A549 treated with AZD9567 at 1 μM for 4 hours (cell line): ENCODE results near the gene RWDD4. TPM values are rescaled to one million over a fixed set of nuclear protein-coding genes. Genes with fewer than 3 reads are reported as not detected.

Experiments used
- total RNA-seq: library from RNA; stranded (reverse); fragments of 200-300 nt; extraction: Qiagen RNA extraction; gene quantifications from 5 replicates; pipeline ENCODE4 v1.2.3, GENCODE V29; 2022; ENCODE audit not compliant: insufficient read depth

Gene RWDD4
- total RNA-seq: 15.0 to 21.4 TPM (median 17.3 TPM) in 5 replicates

DNA sequence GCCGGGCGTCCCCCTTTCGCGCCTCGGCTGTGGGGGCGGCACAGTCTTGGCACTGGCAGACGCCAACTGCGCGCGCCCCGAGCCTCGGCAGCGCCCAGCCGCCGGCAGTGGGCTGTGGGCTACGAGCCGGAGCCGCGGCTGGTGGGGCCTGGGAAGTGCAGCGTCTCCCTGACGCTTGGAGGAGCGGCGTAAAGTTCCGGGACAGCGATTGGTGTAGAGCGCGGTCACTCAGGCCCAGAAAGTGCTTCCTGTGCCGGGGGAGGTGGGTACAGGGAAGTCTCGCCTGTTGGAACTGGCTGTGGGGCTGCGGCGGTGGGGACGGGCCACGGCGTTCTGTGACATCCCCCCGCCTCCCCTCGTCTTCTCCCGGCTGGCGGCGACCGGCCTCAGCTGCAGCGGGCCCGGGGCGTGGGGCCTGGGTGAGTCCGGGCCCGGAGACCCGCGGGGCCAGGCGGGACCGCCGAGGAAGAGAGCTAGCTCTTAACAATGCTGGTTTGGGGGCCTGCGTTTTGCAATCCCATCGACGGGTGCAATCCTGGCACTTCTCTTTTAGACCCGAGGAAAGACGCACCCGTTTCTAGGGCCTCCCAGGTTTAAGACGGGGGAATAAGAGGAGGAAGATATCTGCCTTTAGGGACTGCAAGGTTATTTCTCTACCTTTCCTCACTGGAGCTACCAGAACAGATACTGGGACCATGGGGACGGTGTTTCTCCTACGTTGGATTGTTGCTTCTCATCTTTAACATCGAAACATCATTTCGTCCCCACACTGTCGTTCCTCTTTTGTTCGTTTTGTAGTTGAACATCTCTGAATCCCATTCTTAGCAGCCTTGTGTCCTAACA, at the start of gene RWDD4, which contains the start of gene TRAPPC11:
TSS of gene RWDD4 (minus strand) at position 157 of the 843 bp plus-strand sequence. CDS start 233 bp downstream, outside the sequence.
TSS of gene TRAPPC11 (plus strand) at position 265 of the 843 bp plus-strand sequence. CDS start 4,575 bp downstream, outside the sequence.

Other genes with a start within 250 kb of the RWDD4 start
- 9.7 to 19.8 TPM (median 11.9 TPM) in 5 replicates for gene CDKN2AIP, start 214.5 kb downstream of the RWDD4 start, total RNA-seq
- 10.1 to 11.8 TPM (median 11.2 TPM) in 5 replicates for gene ING2, start 154.1 kb downstream of the RWDD4 start, total RNA-seq
- 8.8 to 27.9 TPM (median 10.7 TPM) in 5 replicates for gene TRAPPC11, start 108 bp upstream of the RWDD4 start, total RNA-seq
- 2.0 to 6.6 TPM (median 2.5 TPM) in 5 replicates for gene STOX2, start 246.1 kb upstream of the RWDD4 start, total RNA-seq